H9 (cell line): ENCODE measurements around the gene EPC2. TPM values are rescaled to one million over a fixed set of nuclear protein-coding genes. Genes with fewer than 3 reads are reported as not detected.

Experiments
- DNase-seq: peaks from one replicate; pipeline ENCODE4 v3.0.0-alpha.2; 2017
- H2AFZ ChIP-seq: one replicate; pipeline ENCODE4 v1.6.1; 2013; ENCODE audit warnings: mild to moderate bottlenecking, low read length, control low read depth, moderate library complexity
- H2AK5ac ChIP-seq: 2 replicates; pipeline ENCODE4 v1.6.1; 2013; ENCODE audit warnings: low read length, control low read depth, mixed read lengths; ENCODE audit not compliant: insufficient read length
- H2BK120ac ChIP-seq: one replicate; pipeline ENCODE4 v1.6.1; 2013; ENCODE audit warnings: low read depth, mild to moderate bottlenecking, low read length, control low read depth, inconsistent platforms; ENCODE audit not compliant: poor library complexity, severe bottlenecking
- H2BK12ac ChIP-seq: 2 replicates; pipeline ENCODE4 v1.6.1; 2013; ENCODE audit warnings: low read length, control low read depth, mixed read lengths, low read depth; ENCODE audit not compliant: insufficient read length
- H2BK15ac ChIP-seq: 2 replicates; pipeline ENCODE4 v1.6.1; 2013; ENCODE audit warnings: low read depth, low read length, control low read depth
- H2BK20ac ChIP-seq: one replicate; pipeline ENCODE4 v1.6.1; 2013; ENCODE audit warnings: low read depth, mild to moderate bottlenecking, low read length, control low read depth, inconsistent platforms; ENCODE audit not compliant: poor library complexity, severe bottlenecking
- H2BK5ac ChIP-seq: 2 replicates; pipeline ENCODE4 v1.6.1; 2013; ENCODE audit warnings: low read length, control low read depth, mixed read lengths; ENCODE audit not compliant: insufficient read length
- H3K14ac ChIP-seq: 2 replicates; pipeline ENCODE4 v1.6.1; 2013; ENCODE audit warnings: low read length, control low read depth; ENCODE audit not compliant: insufficient read depth
- H3K18ac ChIP-seq: 2 replicates; pipeline ENCODE4 v1.6.1; 2013; ENCODE audit warnings: low read depth, mild to moderate bottlenecking, mixed read lengths, low read length, control low read depth; ENCODE audit not compliant: insufficient read length
- H3K23ac ChIP-seq: 2 replicates; pipeline ENCODE4 v1.6.1; 2013; ENCODE audit warnings: low read length, control low read depth, mixed read lengths, low read depth; ENCODE audit not compliant: insufficient read length
- H3K23me2 ChIP-seq: 2 replicates; pipeline ENCODE4 v1.6.1; 2013; ENCODE audit warnings: low read depth, mild to moderate bottlenecking, mixed read lengths, low read length, control low read depth; ENCODE audit not compliant: insufficient read length, poor library complexity, severe bottlenecking
- H3K27ac ChIP-seq: 2 replicates; pipeline ENCODE4 v1.5.1; 2013; ENCODE audit warnings: low read length, control low read depth, mixed read lengths, low read depth; ENCODE audit not compliant: insufficient read length
- H3K27me3 ChIP-seq: 2 replicates; pipeline ENCODE4 v1.6.1; 2013; ENCODE audit warnings: low read length, control low read depth, inconsistent platforms; ENCODE audit not compliant: insufficient read depth
- H3K4ac ChIP-seq: 2 replicates; pipeline ENCODE4 v1.6.1; 2013; ENCODE audit warnings: low read depth, mild to moderate bottlenecking, control low read depth, inconsistent platforms, low read length, moderate library complexity
- H3K4me1 ChIP-seq: 2 replicates; pipeline ENCODE4 v1.6.1; 2013; ENCODE audit warnings: low read length, control low read depth, inconsistent platforms; ENCODE audit not compliant: insufficient read depth
- H3K4me2 ChIP-seq: 2 replicates; pipeline ENCODE4 v1.6.1; 2013; ENCODE audit warnings: low read length, control low read depth, mixed read lengths; ENCODE audit not compliant: insufficient read length, insufficient read depth
- H3K56ac ChIP-seq: 2 replicates; pipeline ENCODE4 v1.6.1; 2013; ENCODE audit warnings: low read depth, mild to moderate bottlenecking, mixed read lengths, low read length, control low read depth; ENCODE audit not compliant: insufficient read length
- H3K79me1 ChIP-seq: 2 replicates; pipeline ENCODE4 v1.6.1; 2013; ENCODE audit warnings: low read depth, mild to moderate bottlenecking, moderate library complexity, low read length, control low read depth, inconsistent platforms; ENCODE audit not compliant: insufficient read depth, poor library complexity, severe bottlenecking
- H3K79me2 ChIP-seq: 2 replicates; pipeline ENCODE4 v1.6.1; 2013; ENCODE audit warnings: low read length, control low read depth, inconsistent platforms; ENCODE audit not compliant: insufficient read depth
- H3K9ac ChIP-seq: 2 replicates; pipeline ENCODE4 v1.6.1; 2013; ENCODE audit warnings: low read length, control low read depth, mixed read lengths; ENCODE audit not compliant: insufficient read length; ENCODE audit errors: extremely low read depth
- H3K9me3 ChIP-seq: one replicate; pipeline ENCODE4 v1.6.1; 2013; ENCODE audit warnings: low read depth, low read length, inconsistent platforms; ENCODE audit not compliant: control insufficient read depth
- H3T11ph ChIP-seq: one replicate; pipeline ENCODE4 v1.6.1; 2013; ENCODE audit warnings: mild to moderate bottlenecking, low read length, control low read depth, inconsistent platforms
- H4K20me1 ChIP-seq: one replicate; pipeline ENCODE4 v1.6.1; 2013; ENCODE audit not compliant: control insufficient read depth, insufficient read length, insufficient read depth
- H4K5ac ChIP-seq: 2 replicates; pipeline ENCODE4 v1.6.1; 2013; ENCODE audit warnings: low read depth, mild to moderate bottlenecking, mixed read lengths, low read length, control low read depth; ENCODE audit not compliant: insufficient read length
- H4K8ac ChIP-seq: replicated peaks from 2 replicates; pipeline ENCODE4 v1.6.1; 2013; ENCODE audit warnings: low read length, control low read depth, mixed read lengths, low read depth; ENCODE audit not compliant: insufficient read length
- H4K91ac ChIP-seq: 2 replicates; pipeline ENCODE4 v1.6.1; 2013; ENCODE audit warnings: low read depth, mild to moderate bottlenecking, moderate library complexity, mixed read lengths, low read length, control low read depth; ENCODE audit not compliant: insufficient read length
- H3K27ac Mint-ChIP-seq, 3 experiments: 2 replicates in 2 of 3; 3 replicates in 1 of 3; pipeline ENCODE4 v1.8.0; 2020 to 2021; ENCODE audit warnings: mixed read lengths in 3 of 3, mild to moderate bottlenecking in 1 of 3, moderate library complexity in 1 of 3
- H3K27me3 Mint-ChIP-seq: 2 replicates; pipeline ENCODE4 v1.8.0; 2021; ENCODE audit warnings: low read depth, mild to moderate bottlenecking, moderate library complexity, mixed read lengths
- H3K36me3 Mint-ChIP-seq, 3 experiments: 2 replicates in 2 of 3; 3 replicates in 1 of 3; pipeline ENCODE4 v1.8.0; 2020 to 2021; ENCODE audit warnings: low read depth in 3 of 3, mixed read lengths in 3 of 3; ENCODE audit not compliant: insufficient read depth in 1 of 3
- H3K4me1 Mint-ChIP-seq, 2 experiments: 2 replicates each; pipeline ENCODE4 v1.8.0; 2020; ENCODE audit warnings: mixed read lengths in 2 of 2
- H3K4me3 Mint-ChIP-seq, 2 experiments: 2 replicates in 1 of 2; 3 replicates in 1 of 2; pipeline ENCODE4 v1.8.0; 2020 to 2021; ENCODE audit warnings: mild to moderate bottlenecking in 2 of 2, mixed read lengths in 2 of 2, moderate library complexity in 1 of 2
- H3K9me3 Mint-ChIP-seq, 2 experiments: 2 replicates in 1 of 2; 3 replicates in 1 of 2; pipeline ENCODE4 v1.8.0; 2020; ENCODE audit warnings: mild to moderate bottlenecking in 2 of 2, mixed read lengths in 2 of 2, moderate library complexity in 1 of 2
- WGBS: extraction: QIAGEN DNeasy Blood & Tissue Kit; methylation state at CpG from one replicate; pipeline ENCODE4 v1.1.7; 2013; ENCODE audit warnings: missing lambda C conversion rate, low lambda C conversion rate, mixed read lengths; ENCODE audit not compliant: insufficient read length; ENCODE audit errors: extremely low coverage; 5-methylcytosine and 5-hydroxymethylcytosine counted together
- total RNA-seq: library from RNA; stranded (reverse); gene quantifications from 2 replicates; pipeline ENCODE4 v1.2.1, GENCODE V29; 2021
- TF ChIP-seq, protein P1 (sequence below): fragments of 200-600 bp; sonication (generic); conservative IDR thresholded peaks from 3 replicates; pipeline ENCODE4 v1.8.0; 2021; ENCODE audit warnings: antibody characterized with exemption, mild to moderate bottlenecking

Gene EPC2
- total RNA-seq, 1 experiment from 2014 or later = 31.3 TPM

DNA sequence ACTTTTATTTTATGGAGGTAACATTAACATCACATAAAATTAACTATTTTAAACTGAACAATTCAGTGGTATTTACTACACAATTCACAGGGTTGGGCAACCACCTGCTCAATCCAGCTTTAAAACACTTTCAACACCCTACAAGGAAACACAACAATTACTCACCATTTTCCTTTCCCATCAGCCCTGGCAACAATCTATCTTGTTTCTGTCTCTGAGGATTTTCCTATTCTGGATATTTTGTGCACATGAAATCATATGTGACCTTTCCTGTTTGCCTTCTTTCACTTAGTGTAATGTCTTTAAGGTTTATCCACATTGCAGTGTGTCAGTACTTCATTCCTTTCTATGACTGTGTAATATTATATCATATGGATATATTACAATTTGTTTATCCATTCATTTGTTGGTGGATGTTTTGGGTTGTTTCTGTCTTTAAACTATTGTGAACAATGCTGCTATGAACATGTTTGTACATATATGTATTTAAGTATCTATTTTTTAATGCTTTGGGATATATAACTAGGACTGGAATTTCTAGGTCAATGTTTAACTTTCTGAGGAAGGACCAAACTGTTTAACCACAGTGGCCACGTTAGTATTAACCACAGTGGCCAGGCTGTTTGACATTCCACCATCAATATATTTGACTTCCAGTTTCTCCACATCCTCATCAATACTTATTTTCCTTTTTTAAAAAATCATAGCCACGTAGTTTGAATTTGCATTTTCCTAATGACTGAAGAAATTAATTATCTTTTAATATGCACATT lies 158.1 kb downstream of the EPC2 start:
- Histone ChIP-seq H3K23me2 (no peaks in the 10 kb centered on the region), H4K91ac (no peak overlapping the region), H4K5ac (no peak overlapping the region), H3K4me1 (no peaks in the 10 kb centered on the region), H2BK12ac (no peak overlapping the region), H3K79me2 (no peaks in the 10 kb centered on the region), H3K27me3 (no peaks in the 10 kb centered on the region), H2AFZ (no peak overlapping the region), H3K4ac (no peak overlapping the region), H2AK5ac (no peak overlapping the region), H3K14ac (no peak overlapping the region), H3K79me1 (no peaks in the 10 kb centered on the region), H2BK15ac (no peak overlapping the region), H2BK5ac (no peak overlapping the region), H4K8ac (no peak overlapping the region), H3K9ac (no peak overlapping the region), H3K23ac (no peak overlapping the region), H2BK120ac (no peak overlapping the region), H3K4me2 (no peak overlapping the region), H3T11ph (no peak overlapping the region), H3K9me3 (no peaks in the 10 kb centered on the region), H3K18ac (no peak overlapping the region), H4K20me1 (no peaks in the 10 kb centered on the region), H2BK20ac (no peak overlapping the region), H3K27ac (no peak overlapping the region), H3K56ac (no peak overlapping the region)
- TF ChIP-seq, protein P1, sequence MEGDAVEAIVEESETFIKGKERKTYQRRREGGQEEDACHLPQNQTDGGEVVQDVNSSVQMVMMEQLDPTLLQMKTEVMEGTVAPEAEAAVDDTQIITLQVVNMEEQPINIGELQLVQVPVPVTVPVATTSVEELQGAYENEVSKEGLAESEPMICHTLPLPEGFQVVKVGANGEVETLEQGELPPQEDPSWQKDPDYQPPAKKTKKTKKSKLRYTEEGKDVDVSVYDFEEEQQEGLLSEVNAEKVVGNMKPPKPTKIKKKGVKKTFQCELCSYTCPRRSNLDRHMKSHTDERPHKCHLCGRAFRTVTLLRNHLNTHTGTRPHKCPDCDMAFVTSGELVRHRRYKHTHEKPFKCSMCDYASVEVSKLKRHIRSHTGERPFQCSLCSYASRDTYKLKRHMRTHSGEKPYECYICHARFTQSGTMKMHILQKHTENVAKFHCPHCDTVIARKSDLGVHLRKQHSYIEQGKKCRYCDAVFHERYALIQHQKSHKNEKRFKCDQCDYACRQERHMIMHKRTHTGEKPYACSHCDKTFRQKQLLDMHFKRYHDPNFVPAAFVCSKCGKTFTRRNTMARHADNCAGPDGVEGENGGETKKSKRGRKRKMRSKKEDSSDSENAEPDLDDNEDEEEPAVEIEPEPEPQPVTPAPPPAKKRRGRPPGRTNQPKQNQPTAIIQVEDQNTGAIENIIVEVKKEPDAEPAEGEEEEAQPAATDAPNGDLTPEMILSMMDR = no peak
- peaks cover 0 to 16% (median 6%) of the 10 kb centered on the region in 3 experiments; a peak in 4 of 7 replicates for H3K36me3 Mint-ChIP-seq
- no peaks in the 10 kb centered on the region; the same call in 1 of the 2 replicates for H3K27me3 Mint-ChIP-seq
- WGBS = no CpG with 5 or more reads among the region's 2 CpGs
- no peaks in the 10 kb centered on the region; a peak in 1 of 4 replicates for H3K4me1 Mint-ChIP-seq
- H3K9me3 Mint-ChIP-seq = peaks cover 7 to 15% of the 10 kb centered on the region in 2 experiments
- no peak for DNase-seq
- no peak overlapping the region for H3K4me3 Mint-ChIP-seq
- H3K27ac Mint-ChIP-seq = no peak overlapping the region
